Esophagus muscularis mucosa (tissue), 4 donors: ENCODE results near the gene DNMT3B. TPM values are rescaled to one million over a fixed set of nuclear protein-coding genes. Genes with fewer than 3 reads are reported as not detected.
A peak's percentile ranks its signal among the peaks of the same experiment; 100 is the strongest.

Experiments
- DNase-seq: peaks from one replicate; pipeline ENCODE4 v3.0.0-alpha.2; 2017; ENCODE audit errors: extremely low spot score
- H3K27ac ChIP-seq, 4 donors: fragments of 200-600 bp; sonication (generic); replicated peaks in 1 of 4; 1 replicate in 3 of 4; 2 replicates in 1 of 4; pipeline ENCODE4 v1.5.1; 2016 to 2019; ENCODE audit warnings: mild to moderate bottlenecking in 1 of 4
- H3K27me3 ChIP-seq, 4 donors: fragments of 200-600 bp; sonication (generic); one replicate each; pipeline versions ENCODE4 v1.5.1 to v1.6.0; 2016 to 2019
- H3K36me3 ChIP-seq, 4 donors: fragments of 200-600 bp; sonication (generic); one replicate each; pipeline ENCODE4 v1.5.1; 2016 to 2019
- H3K4me1 ChIP-seq, 4 donors: fragments of 200-600 bp; sonication (generic); one replicate each; pipeline ENCODE4 v1.5.1; 2016 to 2019
- H3K4me3 ChIP-seq, 4 donors: fragments of 200-600 bp; sonication (generic); 1 replicate in 2 of 4; 2 replicates in 2 of 4; pipeline ENCODE4 v1.5.1; 2016 to 2019; ENCODE audit warnings: mild to moderate bottlenecking in 4 of 4, moderate library complexity in 1 of 4
- H3K9me3 ChIP-seq, 4 donors: fragments of 200-600 bp; sonication (generic); 1 replicate in 3 of 4; 2 replicates in 1 of 4; pipeline ENCODE4 v1.5.1; 2016 to 2019
- EP300 ChIP-seq: sonication (generic); formaldehyde crosslinking; IDR thresholded peaks from one replicate; pipeline ENCODE4 v1.6.1; 2017; ENCODE audit warnings: antibody characterized with exemption
- POLR2A ChIP-seq: fragments of 450-650 bp; IDR thresholded peaks from one replicate; pipeline ENCODE4 v1.6.1; 2017; ENCODE audit warnings: antibody characterized with exemption, moderate library complexity, mild to moderate bottlenecking, low read depth
- POLR2AphosphoS5 ChIP-seq, 2 donors: sonication (generic); formaldehyde crosslinking; IDR thresholded peaks; one replicate each; pipeline ENCODE4 v1.6.1; 2017; ENCODE audit warnings: antibody characterized with exemption in 2 of 2
- WGBS: methylation state at CpG from one replicate; pipeline ENCODE4 v1.1.5; 2018; 5-methylcytosine and 5-hydroxymethylcytosine counted together
- intact Hi-C: fragments of 100-400 bp; cut with DNase I; formaldehyde crosslinking; loops from one replicate; pipeline ENCODE4 v1.15.1; 2023
- total RNA-seq, 4 donors: library from RNA; depleted of rRNA; stranded (reverse); fragments of >200 nt; gene quantifications; one replicate each; pipeline versions ENCODE4 v1.1.0 to v1.2.1, GENCODE V29; 2016
- TF ChIP-seq, protein P1 (sequence below), 3 experiments: fragments of 200-600 bp in 2 of 3; fragments of 450-650 bp in 1 of 3; sonication (generic) in 2 of 3; IDR thresholded peaks; one replicate each; pipeline ENCODE4 v1.5.1; 2017 to 2019; ENCODE audit warnings: antibody characterized with exemption in 3 of 3, mild to moderate bottlenecking in 2 of 3, moderate library complexity in 1 of 3

Gene DNMT3B
- total RNA-seq, 4 donors from 2014 or later, result 0.40 to 0.97 (median 0.66) TPM

- TF ChIP-seq POLR2AphosphoS5 (IDR thresholded peaks at IDR 0.05), result no peak
- intact Hi-C loops, result no loop called here
- no peak for DNase-seq
- 89% methylated on average over 4 of the region's 4 CpGs for WGBS
- peaks cover 11 to 42% (median 25%) of the 10 kb centered on the region in 4 donors for H3K36me3 ChIP-seq
- H3K9me3 ChIP-seq, result no peaks in the 10 kb centered on the region
- H3K4me3 ChIP-seq, result no peak overlapping the region
- peaks cover 31 to 65% (median 55%) of the 10 kb centered on the region in 4 donors for H3K4me1 ChIP-seq
- peak overlapping the region; percentile 33 to 82 (median 71) for H3K27ac ChIP-seq
- no peaks in the 10 kb centered on the region for H3K27me3 ChIP-seq
Measured at GRCh38 chr20:32828029-32828680, 66.0 kb downstream of the DNMT3B start.

DNA sequence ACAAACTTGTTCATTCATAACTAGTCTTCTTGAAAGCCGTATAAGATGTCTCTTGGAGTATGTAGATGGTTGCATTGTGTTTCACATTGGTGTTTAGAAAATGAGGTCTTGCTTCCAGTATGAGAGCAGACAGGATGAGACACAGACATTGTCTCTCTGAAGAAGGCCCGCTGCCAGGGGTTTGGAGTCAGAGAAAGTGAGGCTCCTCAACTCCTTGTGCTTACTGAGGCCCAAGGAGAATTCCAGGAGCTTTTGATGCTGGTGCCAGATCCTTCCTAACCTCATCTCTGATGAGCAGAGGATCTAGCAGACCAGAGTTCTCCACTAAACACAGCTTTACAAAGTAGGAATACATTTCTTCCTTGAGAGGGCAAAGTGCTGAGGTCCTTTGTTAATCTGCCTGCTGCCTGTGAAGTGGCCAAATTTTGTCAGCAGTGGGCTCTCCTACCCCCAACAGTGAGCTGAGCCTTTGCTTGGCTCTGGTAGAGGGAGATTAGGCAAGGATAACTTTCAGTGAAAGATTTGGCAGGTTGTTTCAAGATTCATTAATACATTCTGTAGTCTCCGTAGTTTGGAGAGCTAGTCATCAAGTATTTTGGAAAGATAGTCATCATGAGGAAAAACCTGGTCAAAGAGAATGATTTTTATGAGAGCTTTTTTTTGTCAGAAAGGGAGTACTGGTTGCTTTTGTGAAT is 67.3 kb downstream of the DNMT3B start:
- peak overlapping the region; percentile 70 to 82 (median 72) for H3K27ac ChIP-seq
- no peak for TF ChIP-seq POLR2AphosphoS5 (IDR thresholded peaks at IDR 0.05)
- no peak for TF ChIP-seq EP300
- no peak for TF ChIP-seq POLR2A
- TF ChIP-seq, protein P1, sequence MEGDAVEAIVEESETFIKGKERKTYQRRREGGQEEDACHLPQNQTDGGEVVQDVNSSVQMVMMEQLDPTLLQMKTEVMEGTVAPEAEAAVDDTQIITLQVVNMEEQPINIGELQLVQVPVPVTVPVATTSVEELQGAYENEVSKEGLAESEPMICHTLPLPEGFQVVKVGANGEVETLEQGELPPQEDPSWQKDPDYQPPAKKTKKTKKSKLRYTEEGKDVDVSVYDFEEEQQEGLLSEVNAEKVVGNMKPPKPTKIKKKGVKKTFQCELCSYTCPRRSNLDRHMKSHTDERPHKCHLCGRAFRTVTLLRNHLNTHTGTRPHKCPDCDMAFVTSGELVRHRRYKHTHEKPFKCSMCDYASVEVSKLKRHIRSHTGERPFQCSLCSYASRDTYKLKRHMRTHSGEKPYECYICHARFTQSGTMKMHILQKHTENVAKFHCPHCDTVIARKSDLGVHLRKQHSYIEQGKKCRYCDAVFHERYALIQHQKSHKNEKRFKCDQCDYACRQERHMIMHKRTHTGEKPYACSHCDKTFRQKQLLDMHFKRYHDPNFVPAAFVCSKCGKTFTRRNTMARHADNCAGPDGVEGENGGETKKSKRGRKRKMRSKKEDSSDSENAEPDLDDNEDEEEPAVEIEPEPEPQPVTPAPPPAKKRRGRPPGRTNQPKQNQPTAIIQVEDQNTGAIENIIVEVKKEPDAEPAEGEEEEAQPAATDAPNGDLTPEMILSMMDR (IDR thresholded peaks at IDR 0.05), result no peak
- 42% methylated on average over 3 of the region's 3 CpGs for WGBS
- H3K4me1 ChIP-seq, result peaks cover 24 to 57% (median 47%) of the 10 kb centered on the region in 4 donors
- H3K4me3 ChIP-seq, result no peak overlapping the region
- intact Hi-C loops, result no loop called here
- no peak for DNase-seq
- no peaks in the 10 kb centered on the region for H3K27me3 ChIP-seq
- peaks cover 13 to 52% (median 33%) of the 10 kb centered on the region in 4 donors for H3K36me3 ChIP-seq
- H3K9me3 ChIP-seq, result no peaks in the 10 kb centered on the region

- Histone ChIP-seq H3K27me3 (no peaks in the 10 kb centered on the region), H3K27ac (peak overlapping the region; percentile 70 to 82 (median 72)), H3K36me3 (peaks cover 13 to 55% (median 34%) of the 10 kb centered on the region in 4 donors), H3K9me3 (no peaks in the 10 kb centered on the region), H3K4me3 (no peak overlapping the region), H3K4me1 (peaks cover 19 to 50% (median 42%) of the 10 kb centered on the region in 4 donors)
- 83% methylated on average over 3 of the region's 3 CpGs for WGBS
- intact Hi-C loops, result no loop called here
- no peak for DNase-seq
- TF ChIP-seq POLR2AphosphoS5 (IDR thresholded peaks at IDR 0.05), result peak in 1 of 2 donors; percentile 12
- TF ChIP-seq, protein P1 (IDR thresholded peaks at IDR 0.05), result no peak
Measured at GRCh38 chr20:32830437-32830836, 68.3 kb downstream of the DNMT3B start.

GRCh38 chr20:32831982-32832381 is 69.8 kb downstream of the DNMT3B start:
- no peak overlapping the region for H3K4me3 ChIP-seq
- no peak for DNase-seq
- no peaks in the 10 kb centered on the region for H3K27me3 ChIP-seq
- TF ChIP-seq, protein P1 (IDR thresholded peaks at IDR 0.05), result no peak
- TF ChIP-seq POLR2A, result no peak
- no peak for TF ChIP-seq EP300
- no peak for TF ChIP-seq POLR2AphosphoS5 (IDR thresholded peaks at IDR 0.05)
- 89% methylated on average over 5 of the region's 5 CpGs for WGBS
- intact Hi-C loops, result no loop called here
- H3K9me3 ChIP-seq, result no peaks in the 10 kb centered on the region
- H3K4me1 ChIP-seq, result peaks cover 19 to 50% (median 42%) of the 10 kb centered on the region in 4 donors
- no peak overlapping the region for H3K27ac ChIP-seq
- H3K36me3 ChIP-seq, result peaks cover 10 to 55% (median 39%) of the 10 kb centered on the region in 4 donors

- H3K4me1 ChIP-seq, result peaks cover 19 to 45% (median 38%) of the 10 kb centered on the region in 4 donors
- 73% methylated on average over 11 of the region's 11 CpGs for WGBS
- no peak for TF ChIP-seq POLR2AphosphoS5 (IDR thresholded peaks at IDR 0.05)
- TF ChIP-seq EP300, result no peak
- TF ChIP-seq, protein P1 (IDR thresholded peaks at IDR 0.05), result no peak
- TF ChIP-seq POLR2A, result no peak
- H3K27ac ChIP-seq, result no peak overlapping the region
- H3K4me3 ChIP-seq, result no peak overlapping the region
- H3K36me3 ChIP-seq, result peaks cover 6 to 55% (median 40%) of the 10 kb centered on the region in 4 donors
- H3K27me3 ChIP-seq, result no peaks in the 10 kb centered on the region
- intact Hi-C loops, result no loop called here
- DNase-seq, result no peak
- no peaks in the 10 kb centered on the region for H3K9me3 ChIP-seq
Measured at GRCh38 chr20:32832664-32833063, 70.5 kb downstream of the DNMT3B start.
